ENCODE data around the gene WDR70. TPM values are rescaled to one million over a fixed set of nuclear protein-coding genes. Genes with fewer than 3 reads are reported as not detected.

Gene WDR70
- total and polyA plus RNA-seq, 2 of the 8 experiments (the other 6 are each of a cell fraction or from before 2014, with no cell fraction given), result 10.6 to 37.4 TPM

DNA sequence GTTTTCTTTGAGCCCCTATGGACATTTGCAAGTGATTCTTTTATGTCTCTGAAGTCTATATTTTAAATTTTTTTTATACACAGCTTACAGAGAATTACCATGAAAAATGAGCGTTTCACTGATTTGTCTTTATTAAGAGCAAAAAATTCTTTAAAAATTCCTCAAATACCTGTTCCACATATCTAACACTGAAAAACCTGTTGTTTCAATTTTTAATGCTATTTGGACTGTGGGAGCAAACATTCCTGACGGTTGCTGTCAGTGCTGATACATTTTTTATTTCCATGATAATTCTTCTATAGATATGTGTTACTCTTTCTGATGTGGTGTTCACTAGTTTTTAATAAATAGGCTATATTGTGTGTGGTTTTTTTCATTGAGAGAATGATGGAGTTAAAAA lies 261.0 kb downstream of the WDR70 start (continued):
- no peak for TF ChIP-seq SP4 (IDR thresholded peaks at IDR 0.05; ENCODE audit: low read length)
